NCI-H146 treated with DMSO at 0.1 percent for 48 hours (cell line): ENCODE results near the gene PTPN4.

Experiments used
- DNase-seq: peaks from one replicate; lab custom pipeline; 2025; ENCODE audit not compliant: unreplicated experiment; lab: John Stamatoyannopoulos, UW

Gene PTPN4

GRCh38 chr2:119849838-119850565 is 90.3 kb downstream of the PTPN4 start:
- no peak for DNase-seq

GRCh38 chr2:119852214-119852613 is 92.5 kb downstream of the PTPN4 start:
- DNase-seq = no peak

GRCh38 chr2:119853777-119854399 is 94.2 kb downstream of the PTPN4 start:
- DNase-seq = no peak

- DNase-seq = peak; percentile 23
Measured at GRCh38 chr2:119856469-119856901, 96.8 kb downstream of the PTPN4 start.

GRCh38 chr2:119857742-119858141 is 98.0 kb downstream of the PTPN4 start:
- no peak for DNase-seq

- no peak for DNase-seq
Measured at GRCh38 chr2:119859528-119859927, 99.8 kb downstream of the PTPN4 start.

- DNase-seq = no peak
Measured at GRCh38 chr2:119860924-119861323, 101.2 kb downstream of the PTPN4 start.

- DNase-seq = no peak
Measured at GRCh38 chr2:119862127-119862889, 102.6 kb downstream of the PTPN4 start.

- DNase-seq = no peak
Measured at GRCh38 chr2:119864318-119864717, 104.6 kb downstream of the PTPN4 start.

- DNase-seq = no peak
Measured at GRCh38 chr2:119871725-119872124, 112.0 kb downstream of the PTPN4 start.

- no peak for DNase-seq
Measured at GRCh38 chr2:119873350-119874315, 113.9 kb downstream of the PTPN4 start.

GRCh38 chr2:119879502-119879901 is 119.8 kb downstream of the PTPN4 start:
- no peak for DNase-seq

- DNase-seq = no peak
Measured at GRCh38 chr2:119888680-119889079, 129.0 kb downstream of the PTPN4 start.

GRCh38 chr2:119897736-119898395 is 138.1 kb downstream of the PTPN4 start:
- DNase-seq = no peak

GRCh38 chr2:119901013-119901412 is 141.3 kb downstream of the PTPN4 start:
- no peak for DNase-seq

- no peak for DNase-seq
Measured at GRCh38 chr2:119910566-119910965, 150.8 kb downstream of the PTPN4 start.

GRCh38 chr2:119914266-119914665 is 154.5 kb downstream of the PTPN4 start:
- no peak for DNase-seq

GRCh38 chr2:119921825-119922224 is 162.1 kb downstream of the PTPN4 start:
- no peak for DNase-seq

- DNase-seq = no peak
Measured at GRCh38 chr2:119922699-119923098, 163.0 kb downstream of the PTPN4 start.

- DNase-seq = no peak
Measured at GRCh38 chr2:119929537-119929936, 169.8 kb downstream of the PTPN4 start.
